Measurements from ENCODE around the gene TEN1.

TEN1 gene

DNA sequence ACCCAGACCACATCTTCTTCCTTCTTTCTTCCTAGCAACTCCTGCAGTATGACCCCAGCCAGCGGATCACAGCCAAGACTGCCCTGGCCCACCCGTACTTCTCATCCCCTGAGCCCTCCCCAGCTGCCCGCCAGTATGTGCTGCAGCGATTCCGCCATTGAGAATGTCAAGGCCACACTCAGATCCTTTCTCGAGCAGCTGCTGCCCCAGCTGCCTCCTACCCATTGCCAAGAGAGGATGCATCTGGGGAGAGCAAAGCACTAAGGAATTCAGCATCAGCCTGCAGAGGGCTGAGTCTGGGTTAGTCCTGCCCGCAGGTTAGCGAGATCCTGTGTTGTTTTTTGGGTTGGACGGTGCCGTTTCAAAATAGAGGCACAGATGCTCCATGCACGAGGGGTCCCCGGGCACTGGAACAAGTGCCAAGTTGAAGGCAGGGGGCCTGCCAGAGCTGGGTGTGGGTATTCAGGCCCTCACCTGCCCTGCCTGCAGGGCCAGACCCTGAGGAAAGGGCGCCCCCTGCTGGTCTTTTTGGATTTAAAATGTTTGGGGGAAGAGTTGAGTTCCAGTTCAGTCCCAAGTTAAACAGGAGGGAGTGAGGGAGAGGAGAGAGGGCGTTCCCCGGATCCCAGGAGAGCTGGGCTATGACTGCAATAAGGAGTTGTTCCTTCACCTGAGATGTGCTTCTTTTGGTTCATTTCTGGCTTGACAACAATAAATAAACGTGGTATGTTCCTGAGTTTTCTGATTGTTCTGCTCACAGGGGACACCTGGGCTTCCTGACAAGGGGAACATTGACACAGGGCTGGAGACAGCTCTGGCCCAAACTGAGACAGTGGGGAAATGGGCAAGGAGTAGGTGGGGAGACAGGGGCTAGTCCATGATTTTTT, 26.5 kb downstream of the TEN1 start:
- peak; percentile 70 to 73 for DNase-seq (ENCODE audit: low read depth in 1 of 2, low spot score in 1 of 2)

DNA sequence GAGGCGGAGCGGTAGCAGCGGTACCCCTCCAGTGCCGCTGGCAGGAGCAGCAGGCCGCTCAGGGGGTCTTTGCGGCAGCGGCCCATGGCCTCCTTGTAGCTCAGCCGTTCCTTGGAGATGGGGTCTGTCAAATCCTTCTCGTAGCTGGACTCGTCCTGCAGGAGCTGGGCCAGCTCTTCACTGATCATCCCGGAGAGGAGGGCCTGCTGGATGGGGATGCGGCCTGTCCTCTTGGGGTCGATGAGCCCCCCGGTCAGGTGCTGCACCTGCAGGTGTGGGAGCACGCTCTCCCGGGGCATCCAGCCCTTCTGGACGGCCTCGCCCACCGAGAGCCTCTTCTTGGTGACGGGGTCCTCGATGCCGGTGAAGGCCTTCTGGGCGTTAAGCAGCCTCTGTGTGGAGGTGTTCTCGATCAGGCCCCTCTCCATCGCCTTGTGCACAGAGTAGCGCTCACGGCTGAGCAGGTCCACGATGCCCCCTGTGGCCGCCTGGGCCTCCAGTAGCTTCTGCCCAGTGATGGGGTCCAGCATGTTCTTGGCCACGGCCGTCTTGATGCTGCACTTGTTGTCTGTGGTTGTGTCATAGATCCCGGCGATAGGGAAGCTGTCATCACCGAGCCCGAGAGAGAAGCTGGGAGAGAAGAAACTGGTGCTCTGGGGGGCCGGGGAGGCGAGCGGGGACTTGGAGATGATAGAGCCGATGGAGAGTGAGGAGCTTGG, 28.2 kb downstream of the TEN1 start:
- no peak for DNase-seq (ENCODE audit: low read depth in 1 of 2, low spot score in 1 of 2)

DNA sequence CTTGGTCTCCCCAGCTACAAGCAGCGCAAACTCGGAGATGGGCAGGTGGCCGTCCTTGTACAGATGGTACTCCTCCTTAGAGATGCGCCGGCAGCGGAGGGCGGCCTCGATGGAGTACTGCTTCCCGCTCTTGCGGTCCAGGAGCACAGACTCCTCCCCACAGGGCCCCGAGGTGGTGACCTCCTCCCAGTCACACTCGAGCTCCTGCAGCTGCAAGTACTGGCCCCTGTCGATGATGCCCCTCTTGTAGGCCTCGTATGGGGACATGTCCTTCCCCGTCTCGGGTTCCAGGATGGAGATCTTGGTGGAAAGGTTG, 28.8 kb downstream of the TEN1 start:
- DNase-seq (ENCODE audit: low read depth in 1 of 2, low spot score in 1 of 2), result no peak

DNA sequence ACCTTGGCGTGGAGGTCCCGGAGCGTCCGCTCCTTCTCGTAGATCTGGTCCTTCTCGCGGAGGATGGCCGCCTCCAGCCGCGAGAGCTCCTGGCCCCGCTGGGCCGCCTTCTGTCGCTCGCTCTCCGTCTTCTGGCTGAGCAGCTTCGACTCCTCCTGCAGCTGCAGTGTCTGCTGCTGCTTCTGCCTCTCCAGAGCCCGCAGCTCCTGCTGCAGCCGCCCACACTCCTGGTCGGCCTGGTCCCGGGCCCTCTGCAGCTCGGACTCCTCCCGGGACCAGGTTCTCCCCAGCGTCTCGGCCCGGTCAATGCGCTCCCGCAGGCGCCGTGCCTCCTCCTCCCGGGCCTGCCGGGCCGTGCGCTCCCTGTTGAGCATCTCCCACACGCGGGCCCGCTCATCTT, 29.2 kb downstream of the TEN1 start:
- DNase-seq (ENCODE audit: low read depth in 1 of 2, low spot score in 1 of 2), result no peak

DNA sequence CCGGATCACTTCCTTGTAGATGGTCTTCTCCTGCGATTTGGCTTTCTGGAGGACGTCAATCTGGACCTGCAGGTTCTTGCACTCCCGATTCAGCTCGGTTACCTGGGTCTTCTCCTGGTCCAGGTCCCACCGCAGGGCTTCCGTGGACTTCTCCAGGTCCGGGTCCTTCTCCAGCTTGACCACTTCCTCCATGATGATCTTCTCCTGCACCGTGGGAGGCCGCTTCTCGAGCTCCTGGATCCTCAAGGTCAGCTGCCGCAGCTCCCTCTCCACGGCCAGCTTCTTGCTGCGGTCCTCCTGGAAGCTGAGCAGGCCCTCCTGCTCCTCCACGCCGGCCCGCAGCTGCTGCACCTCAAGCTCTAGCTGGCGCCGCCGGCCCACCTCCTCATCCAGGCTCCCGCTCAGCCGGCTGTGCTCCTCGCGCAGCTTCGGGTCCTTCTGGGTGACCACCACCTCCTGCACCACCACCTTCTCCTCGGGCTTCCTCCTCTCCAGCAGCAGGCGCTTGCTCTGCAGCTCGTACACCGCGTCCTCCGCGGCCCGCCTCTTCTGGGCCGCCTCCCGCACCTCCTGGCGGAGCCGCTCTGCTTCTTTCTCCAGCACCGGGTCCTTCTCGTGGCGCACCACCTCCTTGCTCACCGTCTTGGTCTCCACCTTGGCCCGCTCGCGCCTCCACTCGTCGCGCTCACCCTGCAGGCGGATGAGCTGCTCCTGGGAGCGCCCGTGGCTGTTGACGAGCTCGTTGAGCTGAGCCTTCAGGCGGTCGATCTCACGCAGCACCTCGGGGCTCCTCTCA, 29.8 kb downstream of the TEN1 start:
- DNase-seq (ENCODE audit: low read depth in 1 of 2, low spot score in 1 of 2), result no peak

DNA sequence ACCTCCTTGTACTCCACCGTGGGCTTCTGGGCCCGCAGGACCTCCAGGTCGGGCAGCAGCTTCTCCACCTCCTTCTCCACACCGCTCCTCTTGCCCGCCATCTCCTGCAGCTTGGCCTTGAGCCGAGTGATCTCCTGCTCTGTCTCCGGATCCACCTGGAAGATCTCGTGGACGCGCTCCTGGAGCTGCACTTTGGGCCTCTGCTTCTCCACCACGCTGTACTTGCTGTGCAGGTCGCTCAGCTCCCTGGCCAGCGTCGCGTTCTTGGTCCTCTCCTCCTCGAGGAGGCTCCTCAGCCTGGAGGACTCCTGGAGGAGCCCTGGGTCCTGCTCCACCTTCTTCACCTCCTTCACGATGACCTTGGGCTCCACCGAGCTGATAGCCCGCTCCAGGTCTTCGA, 30.4 kb downstream of the TEN1 start:
- no peak for DNase-seq (ENCODE audit: low read depth in 1 of 2, low spot score in 1 of 2)

DNA sequence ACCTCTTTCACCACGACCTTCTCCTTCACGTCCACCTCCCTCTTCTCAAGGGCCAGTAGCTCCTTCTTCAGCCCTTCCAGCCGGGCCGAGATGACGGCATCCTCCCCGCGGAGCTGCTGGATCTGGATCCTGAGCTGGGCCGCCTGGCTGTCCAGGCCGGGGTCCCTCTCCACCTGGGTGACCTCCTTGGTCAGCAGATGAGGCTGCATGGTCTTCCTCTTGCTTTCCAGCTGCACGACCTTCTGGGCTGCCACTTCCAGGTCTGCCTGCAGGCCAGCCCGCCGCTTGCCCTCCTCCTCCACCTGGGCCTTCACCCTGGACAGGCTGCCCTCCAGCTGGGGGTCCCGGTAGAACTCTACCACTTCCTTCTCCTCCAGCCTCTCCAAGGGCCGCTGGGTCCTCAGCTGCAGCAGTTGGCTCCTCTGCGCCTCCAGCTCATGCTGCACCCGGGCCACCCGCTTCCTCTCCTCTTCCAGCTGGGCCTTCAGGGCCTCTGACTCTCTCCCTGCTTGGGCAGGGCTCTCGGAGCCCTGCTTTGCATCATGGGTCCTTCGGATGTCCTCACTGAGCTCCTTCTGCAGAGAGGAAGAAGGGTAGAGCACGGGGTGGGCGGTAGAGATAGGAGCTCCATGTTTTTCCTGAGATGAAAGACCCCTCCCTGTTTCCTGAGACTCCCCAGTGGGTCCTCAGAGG, 31.1 kb downstream of the TEN1 start:
- DNase-seq (ENCODE audit: low read depth in 1 of 2, low spot score in 1 of 2), result no peak

DNA sequence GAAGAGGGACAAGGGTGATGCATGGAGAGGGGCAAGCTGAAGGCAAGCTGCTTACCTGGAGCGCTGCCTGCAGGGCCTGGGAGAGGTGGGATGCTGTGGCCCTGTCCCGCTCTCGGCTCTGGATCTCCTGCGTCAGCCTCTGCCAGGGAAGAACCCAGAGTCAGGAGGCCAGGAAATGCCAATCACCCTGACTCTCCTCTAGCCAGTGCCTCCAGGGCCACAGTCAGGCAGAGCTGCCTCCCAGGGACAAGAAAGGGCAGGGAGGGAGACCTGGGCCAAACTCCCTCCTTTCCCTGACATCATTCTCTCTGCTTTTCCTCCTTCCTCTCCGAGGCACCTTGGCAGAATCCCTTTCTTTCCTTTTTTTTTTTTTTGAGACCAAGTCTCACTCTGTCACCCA, 32.9 kb downstream of the TEN1 start:
- DNase-seq (ENCODE audit: low read depth in 1 of 2, low spot score in 1 of 2), result no peak

DNA sequence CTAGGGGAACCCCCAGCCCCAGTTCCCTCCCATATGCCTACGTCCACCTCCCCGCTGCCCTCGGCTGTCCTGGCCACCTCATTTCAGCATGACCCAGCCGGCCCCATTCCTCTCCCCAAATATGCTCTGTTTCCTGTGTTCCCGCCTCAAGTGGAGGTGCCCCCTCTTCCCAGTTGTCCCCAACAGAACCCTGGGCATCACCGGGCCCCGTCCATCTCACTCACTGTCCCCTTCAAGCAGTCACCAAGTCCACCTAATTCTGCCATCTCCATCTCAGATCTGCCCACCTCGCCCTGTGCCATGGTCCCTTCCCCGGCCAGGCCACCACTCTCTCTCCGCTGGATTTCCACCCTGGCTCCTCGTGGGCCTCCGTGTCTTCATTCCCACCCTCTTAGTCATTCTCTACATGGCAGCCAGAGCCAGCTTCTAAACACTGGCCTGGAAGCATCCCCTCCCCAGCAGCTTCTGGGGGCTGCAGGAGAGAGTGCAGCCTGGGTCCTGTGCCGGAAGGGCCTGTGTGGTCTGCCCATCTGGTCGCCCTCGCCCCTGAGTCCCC, 34.4 kb downstream of the TEN1 start:
- DNase-seq (ENCODE audit: low read depth in 1 of 2, low spot score in 1 of 2), result no peak

DNA sequence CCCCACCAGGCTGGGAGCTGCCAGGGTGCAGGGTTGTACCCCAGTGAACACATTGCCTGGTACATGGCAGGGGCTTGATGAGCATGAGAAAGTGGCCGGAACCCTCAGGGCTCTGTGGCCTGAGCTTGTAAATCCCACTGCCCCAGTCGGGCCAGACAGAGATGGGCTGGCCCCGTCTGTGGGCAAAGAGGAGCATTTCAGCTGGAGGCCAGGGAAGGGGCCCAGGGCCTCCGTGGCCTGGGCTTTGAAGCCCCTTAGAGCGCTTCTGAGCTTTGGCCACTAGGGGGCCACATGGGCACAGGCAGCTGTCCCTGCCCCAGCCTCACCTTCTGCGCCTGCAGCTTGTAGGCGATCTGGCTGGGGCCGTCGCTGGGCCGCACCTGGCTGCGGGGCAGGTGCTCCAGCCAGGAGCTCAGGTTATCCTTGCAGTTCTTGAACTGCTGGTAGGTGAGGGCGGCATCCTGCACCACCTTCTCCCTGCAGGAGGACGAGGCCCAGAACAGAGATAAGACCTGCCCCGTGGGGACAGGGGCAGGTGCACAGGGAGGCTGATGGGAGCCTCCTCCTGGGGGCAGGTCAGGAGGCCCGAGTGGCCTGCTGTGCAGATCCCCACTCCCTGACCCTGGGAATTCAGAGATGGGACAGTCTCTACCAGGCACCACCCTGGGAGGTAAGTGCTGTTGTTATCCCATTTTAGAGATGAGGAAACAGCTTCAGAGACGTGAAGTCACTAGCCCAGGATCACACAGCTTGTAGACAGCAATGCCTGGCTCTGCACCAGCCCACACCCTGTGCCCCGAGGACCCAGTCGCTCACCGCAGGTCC, 35.3 kb downstream of the TEN1 start:
- DNase-seq (ENCODE audit: low read depth in 1 of 2, low spot score in 1 of 2), result peak; percentile 45 to 64

DNA sequence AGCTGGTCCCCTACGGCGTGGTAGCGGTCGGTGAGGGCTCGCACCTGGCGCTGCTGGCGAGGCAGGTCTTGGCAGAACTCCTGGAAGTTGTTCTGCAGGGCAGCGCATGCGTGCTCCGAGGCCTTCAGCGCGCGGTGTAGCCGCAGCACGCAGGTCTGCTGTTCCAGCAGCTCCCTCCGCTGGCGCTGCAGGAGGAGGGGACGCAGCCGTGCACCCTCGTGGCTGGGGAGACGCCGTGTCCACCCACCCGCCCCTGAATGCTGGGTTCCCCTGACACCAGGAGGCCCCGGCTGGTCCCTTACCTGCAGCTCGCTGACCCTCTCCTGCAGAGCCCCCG, 35.9 kb downstream of the TEN1 start:
- DNase-seq (ENCODE audit: low read depth in 1 of 2, low spot score in 1 of 2), result no peak

DNA sequence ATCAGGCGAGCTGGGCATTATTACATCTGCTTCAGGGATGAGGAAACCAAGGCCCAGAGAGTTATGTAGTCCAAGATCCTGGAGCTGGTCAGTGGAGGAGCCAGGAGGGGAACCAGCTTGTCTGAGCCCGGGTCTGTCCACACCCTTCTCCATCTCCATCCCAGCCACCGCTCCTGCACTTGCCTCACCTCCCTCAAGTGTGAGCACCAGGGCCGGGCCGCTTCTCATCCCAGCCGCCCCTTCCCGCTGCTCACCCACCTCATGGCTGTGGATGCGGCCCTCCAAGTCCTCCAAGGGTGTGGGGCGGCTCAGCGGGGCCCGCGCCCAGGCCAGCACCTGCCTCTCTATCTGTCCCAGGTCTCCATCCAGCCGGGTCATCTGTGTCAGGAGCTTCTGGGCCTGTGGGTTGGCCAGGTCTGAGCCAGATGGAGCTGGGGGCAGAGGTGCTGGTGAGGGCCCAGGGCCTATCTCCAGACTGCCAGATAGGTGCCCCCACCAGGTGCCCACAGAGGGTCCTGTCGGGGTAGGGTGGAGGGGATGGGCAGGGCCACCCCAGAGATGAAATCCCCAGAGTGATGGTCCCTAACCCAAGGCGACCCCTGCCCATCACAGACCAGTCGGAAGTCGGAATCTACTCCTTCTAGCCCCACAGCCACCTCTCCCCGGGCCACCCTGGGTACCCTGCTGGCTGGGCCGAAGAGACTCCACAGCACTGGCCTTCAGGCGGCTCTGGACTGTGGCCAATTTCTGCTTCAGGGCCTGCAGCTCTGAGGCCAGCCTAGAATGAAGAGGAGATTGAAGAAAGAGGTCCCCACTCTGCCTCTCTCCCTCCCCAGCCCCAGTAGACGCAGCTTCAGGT, 38.7 kb downstream of the TEN1 start:
- no peak for DNase-seq (ENCODE audit: low read depth in 1 of 2, low spot score in 1 of 2)

DNA sequence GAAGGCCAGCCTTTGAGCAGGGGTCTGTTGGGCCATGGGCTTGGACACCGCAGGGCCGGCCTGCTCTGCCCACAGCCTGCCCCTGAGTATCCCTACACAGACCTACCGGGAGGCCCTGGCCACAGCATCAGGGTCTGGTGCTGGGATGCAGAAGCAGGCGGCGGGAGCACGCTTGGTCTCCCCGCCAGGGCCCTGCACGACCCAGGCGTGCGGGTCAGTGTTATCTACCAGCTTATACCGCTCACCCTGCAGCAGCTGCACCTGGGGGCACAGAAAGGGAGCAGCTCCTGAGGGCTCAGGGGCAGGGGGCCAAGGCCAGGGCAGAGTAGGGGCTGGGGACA, 39.3 kb downstream of the TEN1 start:
- DNase-seq (ENCODE audit: low read depth in 1 of 2, low spot score in 1 of 2), result no peak

DNA sequence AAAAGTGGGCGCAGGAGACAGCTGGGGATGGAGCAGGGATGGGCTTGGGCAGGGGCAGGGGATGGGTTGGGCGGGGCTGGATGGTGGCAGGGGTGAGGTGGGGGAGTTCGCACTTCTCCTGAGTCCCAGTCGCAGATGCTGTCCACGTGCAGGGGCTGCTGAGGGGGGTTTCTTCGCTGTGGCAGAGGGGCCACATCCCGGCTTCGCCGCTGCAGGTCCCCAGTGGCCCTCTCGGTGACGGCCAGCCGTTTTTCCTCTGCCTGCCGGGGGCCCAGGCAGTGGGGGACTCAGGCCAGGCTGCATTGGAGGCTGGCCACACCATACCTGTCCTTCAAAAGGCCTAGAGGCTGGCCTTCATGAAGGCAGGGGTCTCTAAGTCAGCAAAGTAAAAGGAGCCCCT, 39.8 kb downstream of the TEN1 start:
- no peak for DNase-seq (ENCODE audit: low read depth in 1 of 2, low spot score in 1 of 2)

DNA sequence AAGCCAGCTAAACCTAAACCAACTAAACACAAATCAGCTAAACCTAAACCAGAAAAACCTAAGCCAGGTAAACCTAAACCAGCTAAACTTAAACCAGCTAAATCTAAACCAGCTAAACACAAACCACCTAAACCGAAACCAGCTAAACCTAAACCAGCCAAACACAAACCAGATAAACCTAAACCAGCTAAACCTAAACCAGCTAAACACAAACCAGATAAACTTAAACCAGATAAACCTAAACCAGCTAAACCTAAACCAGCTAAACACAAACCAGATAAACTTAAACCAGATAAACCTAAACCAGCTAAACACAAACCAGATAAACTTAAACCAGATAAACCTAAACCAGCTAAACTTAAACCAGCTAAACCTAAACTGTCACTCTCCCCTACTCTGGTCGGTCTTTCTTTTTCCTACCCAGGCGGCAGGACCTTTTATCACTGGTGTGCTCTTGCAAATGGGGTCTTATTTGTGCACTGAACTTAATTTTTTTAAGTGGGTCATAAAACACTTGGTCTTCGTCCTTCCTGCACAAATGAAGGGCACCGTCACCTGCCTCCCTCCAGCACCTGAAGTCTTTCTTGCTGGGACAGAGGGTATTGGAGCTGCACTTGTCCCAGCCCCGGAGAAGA, 40.9 kb downstream of the TEN1 start:
- no peak for DNase-seq (ENCODE audit: low read depth in 1 of 2, low spot score in 1 of 2)

DNA sequence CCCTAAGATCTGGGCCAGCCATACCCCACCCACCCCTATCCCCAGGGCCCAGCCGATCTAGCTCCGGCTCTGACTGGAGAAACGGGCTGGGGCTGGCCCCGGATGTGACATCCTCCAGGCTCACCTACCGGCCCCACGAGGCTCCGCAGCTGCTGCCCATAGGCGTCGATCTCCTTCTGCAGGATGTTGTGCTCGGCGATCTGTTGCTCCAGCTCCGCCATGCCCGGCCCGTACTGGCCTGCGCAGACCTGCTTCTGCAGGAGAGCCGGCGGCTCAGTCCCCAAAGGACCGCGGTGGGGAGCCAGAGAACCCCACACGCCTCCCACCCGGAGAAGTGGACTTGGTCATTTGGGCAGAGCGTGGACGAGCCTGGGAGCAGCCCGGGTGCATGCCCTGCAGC, 43.2 kb downstream of the TEN1 start:
- no peak for DNase-seq (ENCODE audit: low read depth in 1 of 2, low spot score in 1 of 2)

DNA sequence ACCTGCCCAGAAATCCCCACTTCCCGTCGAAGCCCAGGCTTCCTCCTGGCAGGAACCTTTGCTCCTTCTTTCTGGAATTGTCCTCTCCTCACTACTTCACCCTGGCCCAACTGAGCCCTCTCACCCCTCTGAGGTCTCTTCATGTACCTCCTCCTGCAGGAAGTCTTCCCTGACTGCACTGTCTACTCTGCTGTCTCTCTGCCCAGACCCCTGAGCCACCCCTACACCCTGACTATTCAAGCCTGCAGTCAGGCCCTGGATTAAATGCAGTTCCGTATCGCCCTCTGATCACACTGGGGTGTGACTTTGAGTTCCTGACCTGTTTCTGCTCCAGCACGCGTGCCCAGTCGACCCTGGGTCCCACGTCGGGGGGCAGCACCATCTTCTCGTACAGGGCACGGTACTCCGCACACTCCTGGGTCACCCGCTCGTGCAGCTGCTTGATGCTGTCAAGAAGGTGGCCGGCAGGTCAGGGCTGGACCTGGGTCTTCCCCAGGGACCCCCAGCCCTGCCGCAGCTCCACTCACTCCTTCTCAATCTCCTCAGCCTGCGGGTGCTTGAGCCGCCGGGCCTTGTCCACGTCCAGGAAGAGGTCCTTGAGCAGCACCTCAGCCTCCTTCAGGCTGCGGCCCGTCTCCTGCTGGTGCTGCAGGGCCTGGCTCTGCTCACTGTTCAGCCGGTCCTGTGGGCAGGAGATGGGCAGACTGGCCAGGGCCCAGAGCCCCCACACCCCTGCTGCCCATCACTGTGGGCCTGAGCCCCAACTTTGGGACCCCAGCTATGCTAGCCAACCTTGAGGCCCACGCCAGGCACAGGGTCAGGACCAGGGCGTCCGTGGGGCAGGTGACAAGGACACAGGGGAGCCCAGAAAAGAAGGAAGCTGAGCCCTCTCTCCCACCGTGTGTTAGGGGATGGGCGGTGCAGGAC, 44.2 kb downstream of the TEN1 start:
- DNase-seq (ENCODE audit: low read depth in 1 of 2, low spot score in 1 of 2), result no peak

DNA sequence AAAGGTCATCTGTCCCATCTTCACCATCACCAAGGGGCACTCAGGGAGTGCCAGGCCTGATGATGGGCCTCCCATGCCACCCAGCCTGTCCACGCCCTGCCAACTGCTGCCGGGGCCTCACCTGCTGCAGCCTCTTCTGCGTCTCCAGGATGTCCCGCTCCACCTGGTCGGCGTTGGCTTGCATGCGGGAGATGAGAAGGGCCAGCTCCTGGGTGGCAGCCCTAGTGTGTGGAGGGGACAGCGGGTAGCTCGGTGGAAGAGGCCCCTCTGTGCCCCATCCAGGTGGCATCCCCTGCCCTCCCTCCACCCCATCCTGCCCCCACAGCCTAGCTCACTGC, 44.8 kb downstream of the TEN1 start:
- DNase-seq (ENCODE audit: low read depth in 1 of 2, low spot score in 1 of 2), result no peak

Measured in activated T-helper 1 cell treated with anti-CD3 and anti-CD28 coated beads, Interleukin-2, amount 50 U/mL, for 16 hours (primary cell).